ENCODE data around the gene H6PD.

- TF ChIP-seq, protein P1, sequence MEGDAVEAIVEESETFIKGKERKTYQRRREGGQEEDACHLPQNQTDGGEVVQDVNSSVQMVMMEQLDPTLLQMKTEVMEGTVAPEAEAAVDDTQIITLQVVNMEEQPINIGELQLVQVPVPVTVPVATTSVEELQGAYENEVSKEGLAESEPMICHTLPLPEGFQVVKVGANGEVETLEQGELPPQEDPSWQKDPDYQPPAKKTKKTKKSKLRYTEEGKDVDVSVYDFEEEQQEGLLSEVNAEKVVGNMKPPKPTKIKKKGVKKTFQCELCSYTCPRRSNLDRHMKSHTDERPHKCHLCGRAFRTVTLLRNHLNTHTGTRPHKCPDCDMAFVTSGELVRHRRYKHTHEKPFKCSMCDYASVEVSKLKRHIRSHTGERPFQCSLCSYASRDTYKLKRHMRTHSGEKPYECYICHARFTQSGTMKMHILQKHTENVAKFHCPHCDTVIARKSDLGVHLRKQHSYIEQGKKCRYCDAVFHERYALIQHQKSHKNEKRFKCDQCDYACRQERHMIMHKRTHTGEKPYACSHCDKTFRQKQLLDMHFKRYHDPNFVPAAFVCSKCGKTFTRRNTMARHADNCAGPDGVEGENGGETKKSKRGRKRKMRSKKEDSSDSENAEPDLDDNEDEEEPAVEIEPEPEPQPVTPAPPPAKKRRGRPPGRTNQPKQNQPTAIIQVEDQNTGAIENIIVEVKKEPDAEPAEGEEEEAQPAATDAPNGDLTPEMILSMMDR (IDR thresholded peaks at IDR 0.05; ENCODE audit: insufficient read depth, low read length, poor library complexity, severe bottlenecking): no peak
- TF ChIP-seq EZH2phosphoT487 (conservative IDR thresholded peaks at IDR 0.05; ENCODE audit: low read length): no peak
Observed at GRCh38 chr1:9270290-9270883, 35.8 kb downstream of the H6PD start.
